SK-N-SH treated with all-trans-retinoic acid at 6 μM for 48 hours (cell line): ENCODE results near the gene RASL11B.

Experiments used
- ATAC-seq: fragments of 200-7000 bp; cut with Tn5 transposase; 3 replicates; pipeline ENCODE4 v1.9.1; 2020; ENCODE audit warnings: mild to moderate bottlenecking, moderate library complexity
- ARNTL ChIP-seq: fragments of 450-650 bp; formaldehyde crosslinking; IDR thresholded peaks from 2 replicates; pipeline ENCODE4 v1.5.0; 2020; ENCODE audit warnings: low read depth, mild to moderate bottlenecking, moderate library complexity, borderline replicate concordance
- BACH2 ChIP-seq: fragments of 250-450 bp; sonication (Bioruptor Pico); IDR thresholded peaks from 2 replicates; pipeline ENCODE4 v1.9.0; 2021; ENCODE audit warnings: mild to moderate bottlenecking, borderline replicate concordance
- CREB5 ChIP-seq: fragments of 250-450 bp; sonication (Bioruptor Pico); IDR thresholded peaks from 2 replicates; pipeline ENCODE4 v1.5.1; 2020; ENCODE audit warnings: low read depth, mild to moderate bottlenecking, moderate library complexity
- CSDC2 ChIP-seq: fragments of 250-450 bp; sonication (Bioruptor Pico); IDR thresholded peaks from 2 replicates; pipeline ENCODE4 v1.5.0; 2020; ENCODE audit warnings: mild to moderate bottlenecking, moderate library complexity
- ESRRG ChIP-seq: fragments of 250-450 bp; sonication (Bioruptor Pico); IDR thresholded peaks from 2 replicates; pipeline ENCODE4 v1.6.1; 2021; ENCODE audit warnings: mild to moderate bottlenecking
- GLIS3 ChIP-seq: fragments of 250-450 bp; sonication (Bioruptor Pico); IDR thresholded peaks from 2 replicates; pipeline ENCODE4 v1.5.0; 2020; ENCODE audit warnings: mild to moderate bottlenecking, moderate library complexity
- ISL1 ChIP-seq: fragments of 250-450 bp; sonication (Bioruptor Pico); IDR thresholded peaks from 2 replicates; pipeline ENCODE4 v2.1.2; 2022; ENCODE audit warnings: mild to moderate bottlenecking, moderate library complexity
- OSR1 ChIP-seq: fragments of 250-450 bp; sonication (Bioruptor Pico); IDR thresholded peaks from 2 replicates; pipeline ENCODE4 v1.8.0; 2022; ENCODE audit warnings: moderate library complexity, mild to moderate bottlenecking, inconsistent platforms
- POU6F1 ChIP-seq: fragments of 250-450 bp; sonication (Bioruptor Pico); IDR thresholded peaks from 2 replicates; pipeline ENCODE4 v1.8.0; 2021; ENCODE audit warnings: low read depth, mild to moderate bottlenecking, moderate library complexity, borderline replicate concordance
- PPARA ChIP-seq: fragments of 250-450 bp; sonication (Bioruptor Pico); IDR thresholded peaks from 2 replicates; pipeline ENCODE4 v1.5.0; 2020; ENCODE audit warnings: mild to moderate bottlenecking, borderline replicate concordance
- RARB ChIP-seq: fragments of 250-450 bp; sonication (Bioruptor Pico); IDR thresholded peaks from 2 replicates; pipeline ENCODE4 v1.8.0; 2021; ENCODE audit warnings: mild to moderate bottlenecking, moderate library complexity
- SNAI2 ChIP-seq: fragments of 250-450 bp; sonication (Bioruptor Pico); IDR thresholded peaks from 2 replicates; pipeline ENCODE4 v1.5.0; 2020; ENCODE audit warnings: mild to moderate bottlenecking, moderate library complexity
- TCF4 ChIP-seq: fragments of 250-450 bp; sonication (Bioruptor Pico); IDR thresholded peaks from 2 replicates; pipeline ENCODE4 v1.8.0; 2021; ENCODE audit warnings: mild to moderate bottlenecking, moderate library complexity, borderline replicate concordance
- TOX ChIP-seq: fragments of 250-450 bp; sonication (Bioruptor Pico); IDR thresholded peaks from 2 replicates; pipeline ENCODE4 v1.8.0; 2021; ENCODE audit warnings: mild to moderate bottlenecking, moderate library complexity, borderline replicate concordance
- ZC3H10 ChIP-seq: fragments of 250-450 bp; sonication (Bioruptor Pico); IDR thresholded peaks from 2 replicates; pipeline ENCODE4 v1.5.1; 2021; ENCODE audit warnings: mild to moderate bottlenecking, moderate library complexity
- ZFP3 ChIP-seq: fragments of 250-450 bp; sonication (Bioruptor Pico); IDR thresholded peaks from 2 replicates; pipeline ENCODE4 v1.5.0; 2020; ENCODE audit warnings: mild to moderate bottlenecking, moderate library complexity
- ZFP30 ChIP-seq: fragments of 450-650 bp; formaldehyde crosslinking; IDR thresholded peaks from 2 replicates; pipeline ENCODE4 v1.5.0; 2022; ENCODE audit warnings: mild to moderate bottlenecking, moderate library complexity
- ZNF565 ChIP-seq: fragments of 450-650 bp; formaldehyde crosslinking; conservative IDR thresholded peaks from 2 replicates; pipeline ENCODE4 v1.5.0; 2020; ENCODE audit warnings: low read depth, mild to moderate bottlenecking, moderate library complexity
- ZNF70 ChIP-seq: fragments of 450-650 bp; formaldehyde crosslinking; IDR thresholded peaks from 2 replicates; pipeline ENCODE4 v1.5.0; 2020; ENCODE audit warnings: mild to moderate bottlenecking, moderate library complexity
- ZNF8 ChIP-seq: fragments of 450-650 bp; formaldehyde crosslinking; IDR thresholded peaks from 2 replicates; pipeline ENCODE4 v1.5.0; 2020; ENCODE audit warnings: mild to moderate bottlenecking, moderate library complexity
- TF ChIP-seq, protein P1 (sequence below): fragments of 250-450 bp; sonication (Bioruptor Pico); IDR thresholded peaks from 2 replicates; pipeline ENCODE4 v1.5.1; 2021; ENCODE audit warnings: mild to moderate bottlenecking, moderate library complexity
- TF ChIP-seq, protein P2 (sequence below): fragments of 250-450 bp; sonication (Bioruptor Pico); IDR thresholded peaks from 2 replicates; pipeline ENCODE4 v1.8.0; 2020; ENCODE audit warnings: mild to moderate bottlenecking, moderate library complexity, borderline replicate concordance
- TF ChIP-seq, protein P3 (sequence below): fragments of 250-450 bp; sonication (Bioruptor Pico); IDR thresholded peaks from 2 replicates; pipeline ENCODE4 v1.5.0; 2020; ENCODE audit warnings: mild to moderate bottlenecking, moderate library complexity

The RASL11B gene

DNA sequence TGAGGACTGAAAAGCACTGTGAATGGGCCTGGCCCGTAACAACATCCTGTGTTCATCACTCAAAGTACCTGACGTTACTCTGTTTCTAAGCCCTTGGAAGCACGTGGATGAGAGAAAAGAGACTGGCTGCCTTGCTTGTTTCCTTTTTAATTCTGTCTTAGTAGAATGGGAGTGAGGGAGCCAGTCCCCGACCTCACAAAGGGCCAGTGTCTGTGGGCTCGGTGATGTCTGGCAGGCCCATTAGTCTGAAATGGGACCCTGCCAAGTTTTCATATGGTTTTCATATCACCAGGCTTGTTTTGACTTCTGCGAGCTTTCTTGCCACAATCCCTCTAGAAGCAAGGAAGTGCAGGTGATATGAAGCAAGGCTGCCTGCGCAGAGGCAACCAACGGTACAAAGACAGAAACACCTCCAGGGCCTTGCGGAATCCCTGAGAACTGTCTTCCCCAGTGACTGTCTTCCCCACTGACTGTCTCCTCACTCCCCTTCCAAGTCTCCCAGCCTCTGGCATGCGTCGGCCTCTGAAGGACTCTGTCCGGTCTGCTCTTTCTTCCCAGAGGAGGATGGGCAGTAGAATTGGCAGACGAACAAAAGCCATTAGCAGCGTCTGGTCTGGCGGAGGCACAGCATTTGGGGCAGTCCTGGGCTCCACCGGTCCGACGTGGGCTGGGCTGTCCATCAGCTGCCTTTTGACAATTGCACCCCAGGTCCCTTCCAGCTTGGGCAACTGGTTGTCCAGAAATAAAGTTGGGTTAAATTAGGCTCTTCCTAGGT, 20.2 kb upstream of the RASL11B start:
- no peak for TF ChIP-seq BACH2
- no peak for TF ChIP-seq ZNF70 (CRISPR knock-in tag)
- TF ChIP-seq, protein P1, sequence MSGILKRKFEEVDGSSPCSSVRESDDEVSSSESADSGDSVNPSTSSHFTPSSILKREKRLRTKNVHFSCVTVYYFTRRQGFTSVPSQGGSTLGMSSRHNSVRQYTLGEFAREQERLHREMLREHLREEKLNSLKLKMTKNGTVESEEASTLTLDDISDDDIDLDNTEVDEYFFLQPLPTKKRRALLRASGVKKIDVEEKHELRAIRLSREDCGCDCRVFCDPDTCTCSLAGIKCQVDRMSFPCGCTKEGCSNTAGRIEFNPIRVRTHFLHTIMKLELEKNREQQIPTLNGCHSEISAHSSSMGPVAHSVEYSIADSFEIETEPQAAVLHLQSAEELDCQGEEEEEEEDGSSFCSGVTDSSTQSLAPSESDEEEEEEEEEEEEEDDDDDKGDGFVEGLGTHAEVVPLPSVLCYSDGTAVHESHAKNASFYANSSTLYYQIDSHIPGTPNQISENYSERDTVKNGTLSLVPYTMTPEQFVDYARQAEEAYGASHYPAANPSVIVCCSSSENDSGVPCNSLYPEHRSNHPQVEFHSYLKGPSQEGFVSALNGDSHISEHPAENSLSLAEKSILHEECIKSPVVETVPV (CRISPR knock-in tag), result no peak
- TF ChIP-seq, protein P2, sequence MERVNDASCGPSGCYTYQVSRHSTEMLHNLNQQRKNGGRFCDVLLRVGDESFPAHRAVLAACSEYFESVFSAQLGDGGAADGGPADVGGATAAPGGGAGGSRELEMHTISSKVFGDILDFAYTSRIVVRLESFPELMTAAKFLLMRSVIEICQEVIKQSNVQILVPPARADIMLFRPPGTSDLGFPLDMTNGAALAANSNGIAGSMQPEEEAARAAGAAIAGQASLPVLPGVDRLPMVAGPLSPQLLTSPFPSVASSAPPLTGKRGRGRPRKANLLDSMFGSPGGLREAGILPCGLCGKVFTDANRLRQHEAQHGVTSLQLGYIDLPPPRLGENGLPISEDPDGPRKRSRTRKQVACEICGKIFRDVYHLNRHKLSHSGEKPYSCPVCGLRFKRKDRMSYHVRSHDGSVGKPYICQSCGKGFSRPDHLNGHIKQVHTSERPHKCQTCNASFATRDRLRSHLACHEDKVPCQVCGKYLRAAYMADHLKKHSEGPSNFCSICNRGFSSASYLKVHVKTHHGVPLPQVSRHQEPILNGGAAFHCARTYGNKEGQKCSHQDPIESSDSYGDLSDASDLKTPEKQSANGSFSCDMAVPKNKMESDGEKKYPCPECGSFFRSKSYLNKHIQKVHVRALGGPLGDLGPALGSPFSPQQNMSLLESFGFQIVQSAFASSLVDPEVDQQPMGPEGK, result no peak
- TF ChIP-seq ZFP30, result no peak
- TF ChIP-seq TCF4 (CRISPR knock-in tag), result no peak; the same call in 1 of the 2 replicates
- no peak for TF ChIP-seq GLIS3 (CRISPR knock-in tag)
- no peak for TF ChIP-seq PPARA (CRISPR knock-in tag)
- no peak for TF ChIP-seq RARB (CRISPR knock-in tag)
- no peak for TF ChIP-seq CREB5 (CRISPR knock-in tag)
- peak; percentile 50 for TF ChIP-seq ISL1 (CRISPR knock-in tag)
- no peak for TF ChIP-seq SNAI2 (CRISPR knock-in tag)
- TF ChIP-seq ESRRG (CRISPR knock-in tag), result no peak
- TF ChIP-seq ZFP3 (CRISPR knock-in tag), result 0 out of 2 replicates have a peak, but pooled peaks have one; percentile 55
- TF ChIP-seq ZNF8 (CRISPR knock-in tag), result 0 out of 2 replicates have a peak, but pooled peaks have one; percentile 4
- TF ChIP-seq TOX (CRISPR knock-in tag), result no peak
- no peak for TF ChIP-seq ARNTL (CRISPR knock-in tag)
- no peak for TF ChIP-seq ZC3H10 (CRISPR knock-in tag)
- TF ChIP-seq ZNF565, result no peak
- TF ChIP-seq OSR1 (CRISPR knock-in tag), result no peak
- TF ChIP-seq POU6F1, result no peak
- 0 out of 2 replicates have a peak, but pooled peaks have one; percentile 39 for TF ChIP-seq CSDC2 (CRISPR knock-in tag)
- TF ChIP-seq, protein P3, sequence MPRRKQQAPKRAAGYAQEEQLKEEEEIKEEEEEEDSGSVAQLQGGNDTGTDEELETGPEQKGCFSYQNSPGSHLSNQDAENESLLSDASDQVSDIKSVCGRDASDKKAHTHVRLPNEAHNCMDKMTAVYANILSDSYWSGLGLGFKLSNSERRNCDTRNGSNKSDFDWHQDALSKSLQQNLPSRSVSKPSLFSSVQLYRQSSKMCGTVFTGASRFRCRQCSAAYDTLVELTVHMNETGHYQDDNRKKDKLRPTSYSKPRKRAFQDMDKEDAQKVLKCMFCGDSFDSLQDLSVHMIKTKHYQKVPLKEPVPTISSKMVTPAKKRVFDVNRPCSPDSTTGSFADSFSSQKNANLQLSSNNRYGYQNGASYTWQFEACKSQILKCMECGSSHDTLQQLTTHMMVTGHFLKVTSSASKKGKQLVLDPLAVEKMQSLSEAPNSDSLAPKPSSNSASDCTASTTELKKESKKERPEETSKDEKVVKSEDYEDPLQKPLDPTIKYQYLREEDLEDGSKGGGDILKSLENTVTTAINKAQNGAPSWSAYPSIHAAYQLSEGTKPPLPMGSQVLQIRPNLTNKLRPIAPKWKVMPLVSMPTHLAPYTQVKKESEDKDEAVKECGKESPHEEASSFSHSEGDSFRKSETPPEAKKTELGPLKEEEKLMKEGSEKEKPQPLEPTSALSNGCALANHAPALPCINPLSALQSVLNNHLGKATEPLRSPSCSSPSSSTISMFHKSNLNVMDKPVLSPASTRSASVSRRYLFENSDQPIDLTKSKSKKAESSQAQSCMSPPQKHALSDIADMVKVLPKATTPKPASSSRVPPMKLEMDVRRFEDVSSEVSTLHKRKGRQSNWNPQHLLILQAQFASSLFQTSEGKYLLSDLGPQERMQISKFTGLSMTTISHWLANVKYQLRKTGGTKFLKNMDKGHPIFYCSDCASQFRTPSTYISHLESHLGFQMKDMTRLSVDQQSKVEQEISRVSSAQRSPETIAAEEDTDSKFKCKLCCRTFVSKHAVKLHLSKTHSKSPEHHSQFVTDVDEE, result peak; percentile 72; the same call in 1 of the 2 replicates
- TF ChIP-seq, all 23 proteins: peak for 5
- ATAC-seq, result peak; percentile 86

- ATAC-seq, result no peak
- no peak for TF ChIP-seq TOX (CRISPR knock-in tag)
These were observed 19.3 kb upstream of the RASL11B start for GRCh38 chr4:52842792-52843191.
